Adrenal gland (tissue), 12 donors: ENCODE data around the gene VEPH1. TPM values are rescaled to one million over a fixed set of nuclear protein-coding genes. Genes with fewer than 3 reads are reported as not detected.

Experiments
- DNase-seq, 7 donors: peaks; one replicate each; pipeline ENCODE4 v3.0.0-alpha.2; 2019 to 2020
- H3K27ac ChIP-seq, 5 donors: fragments of 200-600 bp; sonication (generic) in 4 of 5; 1 replicate in 3 of 5; 2 replicates in 2 of 5; pipeline versions ENCODE4 v1.5.1 to v1.8.0; 2016 to 2020; ENCODE audit warnings: mild to moderate bottlenecking in 1 of 5
- H3K27me3 ChIP-seq: fragments of 200-600 bp; 2 replicates; pipeline ENCODE4 v1.8.0; 2021
- H3K36me3 ChIP-seq, 2 donors: fragments of 200-600 bp; replicated peaks in 1 of 2; 1 replicate in 1 of 2; 2 replicates in 1 of 2; pipeline versions ENCODE4 v1.5.1 to v1.8.0; 2018 to 2022
- H3K4me1 ChIP-seq, 2 donors: fragments of 200-600 bp; replicated peaks in 1 of 2; 1 replicate in 1 of 2; 2 replicates in 1 of 2; pipeline versions ENCODE4 v1.5.1 to v1.8.0; 2018 to 2021
- H3K4me3 ChIP-seq, 4 donors: fragments of 200-600 bp; sonication (generic) in 3 of 4; one replicate each; pipeline ENCODE4 v1.5.1; 2016 to 2018
- H3K9me3 ChIP-seq, 3 donors: fragments of 200-600 bp; sonication (generic) in 1 of 3; replicated peaks in 1 of 3; 1 replicate in 2 of 3; 2 replicates in 1 of 3; pipeline versions ENCODE4 v1.5.1 to v1.8.0; 2016 to 2021
- POLR2A ChIP-seq, 2 donors: fragments of 450-650 bp; IDR thresholded peaks; one replicate each; pipeline ENCODE4 v1.6.1; 2017; ENCODE audit warnings: antibody characterized with exemption in 2 of 2, mild to moderate bottlenecking in 2 of 2, moderate library complexity in 1 of 2
- WGBS, 4 donors: extraction: QIAGEN DNeasy Blood & Tissue Kit in 2 of 4; methylation state at CpG; one replicate each; pipeline versions ENCODE4 v1.1.5 to v1.1.7; 2013 to 2017; 5-methylcytosine and 5-hydroxymethylcytosine counted together
- intact Hi-C, 2 donors: fragments of 100-400 bp; cut with DNase I; formaldehyde crosslinking; loops; one replicate each; pipeline versions ENCODE4 v1.14.1 to v1.15.0; 2022 to 2023
- polyA plus RNA-seq, 3 donors: library from polyadenylated mRNA; stranded (reverse); fragments of 200-250 nt in 2 of 3; fragments of 350-450 nt in 1 of 3; fragmentation: Illumina TruSeq in 1 of 3; extraction: RNeasy Lipid Tissue Mini Kit (QIAGEN cat#74804) in 1 of 3; gene quantifications; one replicate each; pipeline ENCODE4 v1.2.3, GENCODE V29; 2013 to 2014
- total RNA-seq, 9 donors: library from RNA; depleted of rRNA in 4 of 9; stranded (reverse); fragments of >200 nt in 4 of 9; fragments of 120-200 nt in 1 of 9; fragmentation: NEBNext Ultra II Directional in 1 of 9; extraction: Animal tissue kit (Norgen Biotek cat#: 25700) in 1 of 9; gene quantifications; one replicate each; pipeline versions ENCODE4 v1.1.0 to v1.2.4, GENCODE V29; 2013 to 2023
- TF ChIP-seq, protein P1 (sequence below), 6 experiments: fragments of 450-650 bp in 4 of 6; fragments of 200-600 bp in 2 of 6; sonication (generic) in 1 of 6; IDR thresholded peaks; 1 replicate in 5 of 6; 2 replicates in 1 of 6; pipeline versions ENCODE4 v1.5.1 to v1.8.0; 2016 to 2021; ENCODE audit warnings: antibody characterized with exemption in 6 of 6, mild to moderate bottlenecking in 2 of 6, moderate library complexity in 1 of 6
- donor health status: healthy with polysubstance abuse.
- donor health status: Bipolar disorder and iron deficiency.
- donor health status: DM: yes; HTN: yes; CAD: no.
- donor health status: DM: no; HTN: no; CAD: no.
- donor health status: DM: no; HTN: no; CAD: no.
- donor health status: DM: yes; HTN: yes; CAD: no.

VEPH1 gene
- total and polyA plus RNA-seq, 12 donors: 16.0 to 124 (median 55.2) TPM

DNA sequence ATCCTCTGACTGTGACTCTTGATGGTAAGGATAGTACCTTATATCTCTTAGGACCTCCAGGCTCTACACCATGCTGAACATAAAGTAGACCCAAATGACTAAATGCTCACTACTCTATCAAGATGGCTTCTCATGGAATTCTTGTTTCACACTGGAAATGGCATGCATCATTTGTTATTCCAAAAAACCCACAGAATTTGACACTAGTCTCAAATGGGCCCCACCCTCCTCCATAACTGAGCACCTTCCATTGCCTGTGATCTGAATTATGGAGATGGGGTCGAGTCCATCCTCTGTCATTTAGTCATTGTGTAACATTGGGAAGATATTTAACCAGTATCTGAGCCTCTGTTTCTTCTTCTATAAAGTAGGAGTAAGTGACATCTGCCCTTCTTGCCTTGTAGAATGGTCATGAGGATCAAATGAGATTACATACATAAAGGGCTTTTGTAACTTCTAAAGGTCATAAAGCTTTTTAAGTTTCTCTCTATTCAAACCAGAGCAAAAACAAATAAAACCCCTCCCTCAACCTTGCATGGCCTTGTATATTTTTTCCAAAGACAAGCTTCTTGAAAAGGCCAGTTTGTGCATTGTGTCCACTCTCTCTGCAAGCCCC is 123.6 kb downstream of the VEPH1 start:
- intact Hi-C loops: no loop called here
- Histone ChIP-seq H3K27me3 (no peaks in the 10 kb centered on the region), H3K4me1 (peaks cover 0 to 4% of the 10 kb centered on the region in 2 donors), H3K27ac (no peak overlapping the region), H3K4me3 (no peak overlapping the region), H3K36me3 (no peaks in the 10 kb centered on the region), H3K9me3 (no peaks in the 10 kb centered on the region)
- no peak for DNase-seq
- WGBS, 4 donors: 72 to 90% (median 82%) methylated on average over 1 of the region's 1 CpG
- TF ChIP-seq, protein P1, sequence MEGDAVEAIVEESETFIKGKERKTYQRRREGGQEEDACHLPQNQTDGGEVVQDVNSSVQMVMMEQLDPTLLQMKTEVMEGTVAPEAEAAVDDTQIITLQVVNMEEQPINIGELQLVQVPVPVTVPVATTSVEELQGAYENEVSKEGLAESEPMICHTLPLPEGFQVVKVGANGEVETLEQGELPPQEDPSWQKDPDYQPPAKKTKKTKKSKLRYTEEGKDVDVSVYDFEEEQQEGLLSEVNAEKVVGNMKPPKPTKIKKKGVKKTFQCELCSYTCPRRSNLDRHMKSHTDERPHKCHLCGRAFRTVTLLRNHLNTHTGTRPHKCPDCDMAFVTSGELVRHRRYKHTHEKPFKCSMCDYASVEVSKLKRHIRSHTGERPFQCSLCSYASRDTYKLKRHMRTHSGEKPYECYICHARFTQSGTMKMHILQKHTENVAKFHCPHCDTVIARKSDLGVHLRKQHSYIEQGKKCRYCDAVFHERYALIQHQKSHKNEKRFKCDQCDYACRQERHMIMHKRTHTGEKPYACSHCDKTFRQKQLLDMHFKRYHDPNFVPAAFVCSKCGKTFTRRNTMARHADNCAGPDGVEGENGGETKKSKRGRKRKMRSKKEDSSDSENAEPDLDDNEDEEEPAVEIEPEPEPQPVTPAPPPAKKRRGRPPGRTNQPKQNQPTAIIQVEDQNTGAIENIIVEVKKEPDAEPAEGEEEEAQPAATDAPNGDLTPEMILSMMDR (IDR thresholded peaks at IDR 0.05): no peak
- TF ChIP-seq POLR2A (IDR thresholded peaks at IDR 0.05): no peak

DNA sequence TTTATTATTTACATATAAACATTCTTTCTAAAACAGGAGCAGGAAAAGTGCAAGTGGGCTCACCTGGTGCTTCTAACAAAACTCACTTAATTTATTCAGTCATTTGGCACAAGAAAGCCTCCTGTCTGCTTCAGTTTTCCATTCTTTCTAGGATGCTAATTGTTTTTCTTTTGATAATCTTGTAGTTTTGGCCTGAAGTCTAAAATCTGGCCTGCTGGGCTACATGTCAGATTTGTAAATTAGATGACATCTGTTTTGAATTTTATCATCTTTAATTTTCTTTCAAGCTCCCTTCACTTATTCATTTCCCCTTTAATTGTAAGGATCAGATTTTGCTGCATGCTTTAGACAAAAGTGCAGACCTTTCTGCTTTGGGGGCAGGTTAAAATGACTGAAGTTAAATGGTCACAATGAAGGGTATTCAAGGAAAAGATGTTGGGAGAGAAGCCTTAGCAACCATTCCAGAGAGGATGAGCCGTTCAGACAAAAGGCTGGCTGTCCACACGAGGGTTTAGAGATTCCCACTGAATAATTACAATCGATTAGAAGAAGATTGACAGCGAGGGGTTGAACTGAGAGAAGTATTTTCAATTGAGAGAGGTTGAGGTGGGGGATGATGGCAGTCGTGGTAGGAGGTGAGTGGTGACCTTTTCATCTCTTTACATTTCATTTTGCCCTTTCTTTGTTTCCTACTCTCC is 126.5 kb downstream of the VEPH1 start:
- Histone ChIP-seq H3K4me1 (no peaks in the 10 kb centered on the region), H3K9me3 (no peaks in the 10 kb centered on the region), H3K27ac (no peak overlapping the region), H3K27me3 (no peaks in the 10 kb centered on the region), H3K4me3 (no peak overlapping the region), H3K36me3 (no peaks in the 10 kb centered on the region)
- no peak for DNase-seq
- whole genome bisulfite sequencing, 4 donors: 73 to 79% (median 74%) methylated on average over 5 of the region's 5 CpGs
- TF ChIP-seq, protein P1 (IDR thresholded peaks at IDR 0.05): no peak
- TF ChIP-seq POLR2A (IDR thresholded peaks at IDR 0.05): no peak
- intact Hi-C loops: no loop called here

DNA sequence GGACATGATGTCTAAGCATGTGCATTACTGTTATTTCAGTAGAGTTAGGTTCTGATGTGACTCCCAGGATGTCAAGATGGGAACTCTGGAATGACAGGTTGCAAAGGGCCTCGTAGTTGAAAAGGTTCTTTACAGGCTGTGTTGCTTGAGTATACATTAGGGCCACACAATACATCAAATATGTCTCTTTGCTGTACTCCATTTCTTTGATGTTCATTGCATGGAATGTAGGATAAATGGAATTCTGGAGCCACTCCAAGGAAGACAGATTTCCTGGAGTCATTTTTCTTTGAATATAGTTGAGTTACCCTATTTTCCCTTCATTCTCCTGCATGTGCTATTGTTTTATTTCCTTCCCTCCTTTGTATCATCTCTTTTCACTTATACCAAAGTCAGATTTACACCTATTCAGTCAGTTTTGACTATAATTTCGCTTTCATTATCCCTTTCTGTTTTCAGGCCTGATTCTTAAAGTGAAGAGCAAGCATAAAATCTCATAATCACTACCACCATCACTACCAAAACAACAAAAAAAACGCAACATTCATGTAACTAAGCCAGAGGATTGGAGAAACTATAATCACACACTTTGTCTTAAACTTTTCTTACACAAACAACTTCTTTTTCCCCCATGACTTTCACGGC is 127.8 kb downstream of the VEPH1 start:
- 81 to 92% (median 86%) methylated on average over 4 of the region's 4 CpGs for WGBS, 4 donors

DNA sequence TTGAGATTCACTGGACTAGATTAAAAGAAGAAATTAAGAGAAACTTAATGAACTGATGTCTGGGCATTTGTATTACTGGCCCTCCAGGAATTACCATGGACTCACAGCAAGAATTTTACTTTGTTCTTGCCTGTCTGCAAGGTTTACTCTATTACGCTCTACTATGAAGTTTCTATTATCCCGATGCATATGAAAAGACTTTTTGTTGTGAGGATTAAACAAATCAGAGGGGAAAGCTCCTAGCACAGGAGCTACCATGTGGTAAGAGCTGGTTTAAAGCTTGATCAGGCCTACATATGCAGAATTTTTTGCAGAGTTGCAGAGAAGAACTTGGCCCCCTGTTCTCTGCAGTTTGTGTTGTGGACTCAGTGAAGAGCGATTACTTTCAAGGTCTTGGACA is 128.3 kb downstream of the VEPH1 start:
- TF ChIP-seq, protein P1 (IDR thresholded peaks at IDR 0.05): no peak
- no peak for TF ChIP-seq POLR2A (IDR thresholded peaks at IDR 0.05)

More for the DNA sequence above, 127.8 kb downstream of the VEPH1 start:
- DNase-seq: no peak
- Histone ChIP-seq H3K9me3 (no peaks in the 10 kb centered on the region), H3K4me1 (no peaks in the 10 kb centered on the region), H3K36me3 (no peaks in the 10 kb centered on the region), H3K27ac (no peak overlapping the region), H3K27me3 (no peaks in the 10 kb centered on the region), H3K4me3 (no peak overlapping the region)
- TF ChIP-seq, protein P1 (IDR thresholded peaks at IDR 0.05): no peak
- no peak for TF ChIP-seq POLR2A (IDR thresholded peaks at IDR 0.05)
- intact Hi-C loops: no loop called here

More for the DNA sequence above, 128.3 kb downstream of the VEPH1 start:
- no peak for DNase-seq
- 91 to 99% (median 95%) methylated on average over 3 of the region's 3 CpGs for WGBS, 4 donors
- Histone ChIP-seq H3K27me3 (no peaks in the 10 kb centered on the region), H3K27ac (no peak overlapping the region), H3K36me3 (no peaks in the 10 kb centered on the region), H3K4me3 (no peak overlapping the region), H3K9me3 (no peaks in the 10 kb centered on the region), H3K4me1 (no peaks in the 10 kb centered on the region)
- intact Hi-C loops: no loop called here
